ENCODE data around the gene CPM.
"Not testable (repeated sequence)": the region's sequence is repeated elsewhere in the genome, so short reads cannot be mapped to it uniquely, and the experiment has no call there.

GRCh38 chr12:68802911-68803651, 129.9 kb downstream of the CPM start:
- TF ChIP-seq CTCF, POLR2A, POLR2AphosphoS5, EP300 (IDR thresholded peaks at IDR 0.05): not testable (repeated sequence)
